HEK293 (cell line): ENCODE measurements around the gene PRR36.

Experiments used
- CTCF ChIA-PET: fragments of 350-600 bp; formaldehyde crosslinking; extraction: SDS; loops from one replicate; lab custom pipeline; 2021; ENCODE audit warnings: antibody characterized with exemption; lab: Yijun Ruan, JAX
- POLR2A ChIA-PET: fragments of 300-600 bp; formaldehyde crosslinking; extraction: SDS; loops from one replicate; lab custom pipeline; 2020; ENCODE audit warnings: antibody characterized with exemption, inconsistent platforms; lab: Yijun Ruan, JAX
- H3K27ac ChIP-seq: fragments of 200-500 bp; sonication (Bioruptor generic); 2 replicates; pipeline ENCODE4 v1.5.1; 2014; ENCODE audit warnings: low read depth, low read length, control low read depth, inconsistent platforms; ENCODE audit errors: extremely low read depth
- H3K36me3 ChIP-seq, 2 experiments: fragments of 200-500 bp in 1 of 2; sonication (Bioruptor generic) in 1 of 2; 1 replicate in 1 of 2; 2 replicates in 1 of 2; pipeline ENCODE4 v1.5.1; 2014 to 2017; ENCODE audit warnings: inconsistent platforms in 2 of 2, low read length in 2 of 2; ENCODE audit not compliant: control insufficient read depth in 2 of 2, insufficient read depth in 1 of 2
- H3K4me1 ChIP-seq: fragments of 200-500 bp; sonication (Bioruptor generic); 2 replicates; pipeline ENCODE4 v1.5.1; 2014; ENCODE audit warnings: mild to moderate bottlenecking, low read length, inconsistent platforms; ENCODE audit not compliant: control insufficient read depth, insufficient read depth
- H3K4me3 ChIP-seq: 2 replicates; pipeline ENCODE4 v1.5.1; 2011; ENCODE audit warnings: low read depth, mild to moderate bottlenecking, control low read depth, low read length, moderate library complexity
- H3K9me3 ChIP-seq: fragments of 200-500 bp; sonication (Bioruptor generic); 2 replicates; pipeline ENCODE4 v1.5.1; 2014; ENCODE audit warnings: low read depth, low read length, inconsistent platforms; ENCODE audit not compliant: control insufficient read depth, insufficient read depth
- EGR2 ChIP-seq: fragments of 450-650 bp; formaldehyde crosslinking; IDR thresholded peaks from 2 replicates; pipeline ENCODE4 v1.5.1; 2016; ENCODE audit warnings: low read depth, missing biosample characterization, missing genetic modification characterization
- GLIS1 ChIP-seq: fragments of 450-650 bp; formaldehyde crosslinking; IDR thresholded peaks from 2 replicates; pipeline ENCODE4 v1.5.1; 2016; ENCODE audit warnings: missing biosample characterization, missing genetic modification characterization
- GLIS2 ChIP-seq: fragments of 450-650 bp; formaldehyde crosslinking; IDR thresholded peaks from 2 replicates; pipeline ENCODE4 v1.5.1; 2016; ENCODE audit warnings: missing biosample characterization, missing genetic modification characterization
- OVOL3 ChIP-seq: fragments of 450-650 bp; formaldehyde crosslinking; IDR thresholded peaks from 2 replicates; pipeline ENCODE4 v1.5.1; 2016; ENCODE audit warnings: missing biosample characterization, missing genetic modification characterization
- PRDM6 ChIP-seq: fragments of 450-650 bp; formaldehyde crosslinking; IDR thresholded peaks from 2 replicates; pipeline ENCODE4 v1.5.1; 2017; ENCODE audit warnings: missing biosample characterization, missing genetic modification characterization
- YY2 ChIP-seq: fragments of 450-650 bp; formaldehyde crosslinking; IDR thresholded peaks from 2 replicates; pipeline ENCODE4 v1.5.1; 2016; ENCODE audit warnings: missing biosample characterization, missing genetic modification characterization
- ZBTB17 ChIP-seq: fragments of 450-650 bp; formaldehyde crosslinking; IDR thresholded peaks from 2 replicates; pipeline ENCODE4 v1.5.1; 2016; ENCODE audit warnings: missing biosample characterization, missing genetic modification characterization
- ZBTB7A ChIP-seq: fragments of 450-650 bp; formaldehyde crosslinking; IDR thresholded peaks from 2 replicates; pipeline ENCODE4 v1.5.1; 2016; ENCODE audit warnings: low read depth, missing biosample characterization, missing genetic modification characterization
- ZFHX2 ChIP-seq: fragments of 450-650 bp; formaldehyde crosslinking; conservative IDR thresholded peaks from 2 replicates; pipeline ENCODE4 v1.5.1; 2016; ENCODE audit warnings: missing biosample characterization, missing genetic modification characterization
- ZIC2 ChIP-seq: fragments of 450-650 bp; formaldehyde crosslinking; IDR thresholded peaks from 2 replicates; pipeline ENCODE4 v1.5.1; 2016; ENCODE audit warnings: missing biosample characterization, missing genetic modification characterization
- ZNF148 ChIP-seq: fragments of 450-650 bp; formaldehyde crosslinking; IDR thresholded peaks from 2 replicates; pipeline ENCODE4 v1.5.0; 2017; ENCODE audit warnings: missing biosample characterization, missing genetic modification characterization, borderline replicate concordance
- ZNF16 ChIP-seq: fragments of 450-650 bp; formaldehyde crosslinking; IDR thresholded peaks from 2 replicates; pipeline ENCODE4 v1.5.1; 2016; ENCODE audit warnings: low read depth, missing biosample characterization, missing genetic modification characterization
- ZNF202 ChIP-seq: fragments of 450-650 bp; formaldehyde crosslinking; IDR thresholded peaks from 2 replicates; pipeline ENCODE4 v1.5.1; 2016; ENCODE audit warnings: missing biosample characterization, missing genetic modification characterization, borderline replicate concordance
- ZNF239 ChIP-seq: fragments of 450-650 bp; formaldehyde crosslinking; IDR thresholded peaks from 2 replicates; pipeline ENCODE4 v1.5.1; 2016; ENCODE audit warnings: missing biosample characterization, missing genetic modification characterization
- ZNF266 ChIP-seq: fragments of 450-650 bp; formaldehyde crosslinking; IDR thresholded peaks from 2 replicates; pipeline ENCODE4 v1.5.1; 2016; ENCODE audit warnings: missing biosample characterization, missing genetic modification characterization, low read depth
- ZNF302 ChIP-seq: fragments of 450-650 bp; formaldehyde crosslinking; IDR thresholded peaks from 2 replicates; pipeline ENCODE4 v1.5.1; 2016; ENCODE audit warnings: missing biosample characterization, missing genetic modification characterization, low read depth
- ZNF354C ChIP-seq: fragments of 450-650 bp; formaldehyde crosslinking; IDR thresholded peaks from 2 replicates; pipeline ENCODE4 v1.5.1; 2016; ENCODE audit warnings: missing biosample characterization, missing genetic modification characterization, low read depth, borderline replicate concordance
- ZNF404 ChIP-seq: fragments of 450-650 bp; formaldehyde crosslinking; IDR thresholded peaks from 2 replicates; pipeline ENCODE4 v1.5.1; 2017; ENCODE audit warnings: missing biosample characterization, missing genetic modification characterization
- ZNF501 ChIP-seq: fragments of 450-650 bp; formaldehyde crosslinking; IDR thresholded peaks from 2 replicates; pipeline ENCODE4 v1.5.1; 2016; ENCODE audit warnings: missing biosample characterization, missing genetic modification characterization
- ZNF510 ChIP-seq: fragments of 450-650 bp; formaldehyde crosslinking; IDR thresholded peaks from 2 replicates; pipeline ENCODE4 v1.5.1; 2018; ENCODE audit warnings: mild to moderate bottlenecking, missing genetic modification characterization, missing biosample characterization; ENCODE audit not compliant: insufficient replicate concordance
- ZNF518A ChIP-seq: fragments of 450-650 bp; formaldehyde crosslinking; conservative IDR thresholded peaks from 2 replicates; pipeline ENCODE4 v1.5.1; 2016; ENCODE audit warnings: low read depth, missing biosample characterization, missing genetic modification characterization
- ZNF530 ChIP-seq: fragments of 450-650 bp; formaldehyde crosslinking; IDR thresholded peaks from 2 replicates; pipeline ENCODE4 v1.5.1; 2016; ENCODE audit warnings: low read depth, missing biosample characterization, missing genetic modification characterization
- ZNF660 ChIP-seq: fragments of 450-650 bp; IDR thresholded peaks from 2 replicates; pipeline ENCODE4 v1.5.1; 2018; ENCODE audit warnings: missing biosample characterization, mild to moderate bottlenecking, missing genetic modification characterization
- ZNF707 ChIP-seq: fragments of 450-650 bp; formaldehyde crosslinking; IDR thresholded peaks from 2 replicates; pipeline ENCODE4 v1.5.1; 2016; ENCODE audit warnings: missing biosample characterization, missing genetic modification characterization
- TF ChIP-seq, protein P1 (sequence below): fragments of 450-650 bp; formaldehyde crosslinking; IDR thresholded peaks from 2 replicates; pipeline ENCODE4 v1.5.1; 2017; ENCODE audit warnings: missing biosample characterization, missing genetic modification characterization

PRR36 gene

GRCh38 chr19:7905859-7906258 is 31.7 kb upstream of the PRR36 start:
- Histone ChIP-seq H3K4me1 (peaks cover 5% of the 10 kb centered on the region; the same call in 1 of the 2 replicates), H3K27ac (no peak overlapping the region), H3K4me3 (no peak overlapping the region), H3K9me3 (no peaks in the 10 kb centered on the region), H3K36me3 (peaks cover 0 to 33% of the 10 kb centered on the region in 2 experiments; a peak in 1 of 3 replicates)
- TF ChIP-seq ZNF302 (tag by site-specific recombination) (no peak), ZBTB17 (no peak), ZNF510 (tag by site-specific recombination) (no peak), ZNF404 (tag by site-specific recombination) (no peak), PRDM6 (tag by site-specific recombination) (no peak), ZNF707 (no peak), ZFHX2 (tag by site-specific recombination) (peak; percentile 80), ZNF16 (no peak), OVOL3 (tag by site-specific recombination) (no peak), EGR2 (tag by site-specific recombination) (peak; percentile 85)
- ChIA-PET CTCF (no interaction called here), POLR2A (no interaction called here)

GRCh38 chr19:7905268-7905667 is 31.1 kb upstream of the PRR36 start:
- ChIA-PET POLR2A (no interaction called here), CTCF (no interaction called here)
- no peaks in the 10 kb centered on the region for H3K9me3 ChIP-seq
- peaks cover 5% of the 10 kb centered on the region; the same call in 1 of the 2 replicates for H3K4me1 ChIP-seq
- H3K4me3 ChIP-seq = peak overlapping the region; percentile 12
- H3K36me3 ChIP-seq = peaks cover 0 to 33% of the 10 kb centered on the region in 2 experiments; a peak in 1 of 3 replicates
- no peak overlapping the region for H3K27ac ChIP-seq
- peak; percentile 95 for TF ChIP-seq GLIS1 (tag by site-specific recombination)
- no peak for TF ChIP-seq ZNF518A (tag by site-specific recombination)
- TF ChIP-seq YY2 (tag by site-specific recombination) = no peak
- TF ChIP-seq ZNF202 = no peak
- no peak for TF ChIP-seq ZNF239 (tag by site-specific recombination)
- no peak for TF ChIP-seq ZNF530 (tag by site-specific recombination)
- TF ChIP-seq ZNF660 (tag by site-specific recombination) = no peak
- TF ChIP-seq GLIS2 (tag by site-specific recombination) = peak; percentile 59; the same call in 1 of the 2 replicates
- TF ChIP-seq ZNF354C = no peak
- peak; percentile 51 for TF ChIP-seq ZIC2 (tag by site-specific recombination)
- TF ChIP-seq, protein P1, sequence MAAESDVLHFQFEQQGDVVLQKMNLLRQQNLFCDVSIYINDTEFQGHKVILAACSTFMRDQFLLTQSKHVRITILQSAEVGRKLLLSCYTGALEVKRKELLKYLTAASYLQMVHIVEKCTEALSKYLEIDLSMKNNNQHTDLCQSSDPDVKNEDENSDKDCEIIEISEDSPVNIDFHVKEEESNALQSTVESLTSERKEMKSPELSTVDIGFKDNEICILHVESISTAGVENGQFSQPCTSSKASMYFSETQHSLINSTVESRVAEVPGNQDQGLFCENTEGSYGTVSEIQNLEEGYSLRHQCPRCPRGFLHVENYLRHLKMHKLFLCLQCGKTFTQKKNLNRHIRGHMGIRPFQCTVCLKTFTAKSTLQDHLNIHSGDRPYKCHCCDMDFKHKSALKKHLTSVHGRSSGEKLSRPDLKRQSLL (tag by site-specific recombination) = no peak
- no peak for TF ChIP-seq ZNF266 (tag by site-specific recombination)
- TF ChIP-seq ZNF148 = no peak
- TF ChIP-seq ZBTB7A = no peak
- no peak for TF ChIP-seq ZNF501
